ENCODE results near the gene EEF1A2. TPM values are rescaled to one million over a fixed set of nuclear protein-coding genes. Genes with fewer than 3 reads are reported as not detected.

Gene EEF1A2
- total RNA-seq, 1 experiment from 2014 or later: 75.2 TPM

GRCh38 chr20:63519668-63520503, 21.0 kb upstream of the EEF1A2 start:
- CTCF ChIA-PET: interaction anchor here (0.6 kb wide), 2 partner anchors 13 to 33 kb away, joined by 6 to 9 read pairs; no protein-coding TSS in a partner anchor
- peak overlapping the region; percentile 97 for H2AFZ ChIP-seq
- POLR2A ChIA-PET (ENCODE audit: unreplicated experiment): interaction anchor here (0.6 to 0.7 kb wide), 7 partner anchors 21 to 575 kb away, joined by 3 to 16 read pairs (median 6); no protein-coding TSS in a partner anchor

DNA sequence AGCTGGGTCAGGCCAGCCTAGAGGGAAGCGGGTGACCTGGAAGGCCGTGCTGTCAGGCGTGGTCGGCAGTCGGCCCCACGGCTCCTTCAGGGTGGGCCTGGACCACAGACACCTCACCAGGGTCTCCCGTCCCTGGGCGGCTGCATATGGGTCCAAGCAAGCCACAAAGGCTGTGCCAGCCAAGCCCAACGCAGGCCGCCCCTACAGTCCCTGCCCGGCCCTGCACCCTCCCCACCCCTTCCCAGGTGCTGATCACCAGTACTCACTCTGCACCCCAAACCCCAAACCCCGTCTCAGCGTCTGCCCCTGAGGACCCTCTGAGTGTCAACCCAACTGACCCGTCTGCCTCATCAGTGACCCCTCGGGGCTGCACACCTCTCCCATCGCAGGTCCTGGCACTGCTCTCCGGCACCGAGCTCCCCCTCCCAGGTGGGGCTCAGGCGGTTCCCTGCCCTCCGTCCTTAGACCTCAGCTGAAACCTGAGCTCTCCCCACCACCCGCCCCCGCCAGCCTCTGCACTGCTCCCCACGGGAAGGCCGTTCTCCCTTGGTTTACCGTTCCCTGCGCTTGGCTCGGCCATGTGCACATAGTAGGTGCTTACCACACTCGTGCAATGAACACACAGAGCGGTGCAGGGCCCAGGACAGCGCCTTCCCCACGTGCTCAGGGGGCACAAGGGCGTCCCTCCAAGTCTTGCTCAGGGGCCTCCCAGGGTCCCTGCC, 20.2 kb upstream of the EEF1A2 start:
- H3K36me3 ChIP-seq (ENCODE audit: low read depth): peaks cover 18% of the 10 kb centered on the region
- no peak overlapping the region for H2AFZ ChIP-seq
- no TSS peak for BruUV-seq (replicated peaks)
- H3K9me3 ChIP-seq (ENCODE audit: insufficient read depth, low read depth): peaks cover 11% of the 10 kb centered on the region
- ChIA-PET POLR2A (ENCODE audit: unreplicated experiment) (no interaction called here), CTCF (interaction anchor here (0.7 kb wide), 1 partner anchor 55 kb away, joined by 4 read pairs; no protein-coding TSS in a partner anchor)
- no peak overlapping the region for H3K4me3 ChIP-seq
- no peak for TF ChIP-seq EZH2 (IDR thresholded peaks at IDR 0.05; ENCODE audit: low read depth)
- TF ChIP-seq CTCF (conservative IDR thresholded peaks at IDR 0.05): no peak
- H3K79me2 ChIP-seq (ENCODE audit: low read depth): peaks cover 7% of the 10 kb centered on the region
- DNase-seq: no peak
- peak overlapping the region; percentile 100; the same call in 1 of the 2 replicates for H3K4me2 ChIP-seq
- H3K4me1 ChIP-seq (replicated peaks; ENCODE audit: insufficient read depth): peaks cover 7% of the 10 kb centered on the region; the same call in 1 of the 2 replicates
- intact Hi-C loops (cut with micrococcal nuclease; ENCODE audit: unreplicated experiment): no loop called here
- no peak overlapping the region for H3K27ac ChIP-seq
- H4K20me1 ChIP-seq (ENCODE audit: insufficient read depth): no peaks in the 10 kb centered on the region
- no peaks in the 10 kb centered on the region for H3K9me2 ChIP-seq (ENCODE audit: insufficient read depth)
- peaks cover 5% of the 10 kb centered on the region for H3K27me3 ChIP-seq (ENCODE audit: insufficient read depth, low read depth)
- peaks cover 20% of the 10 kb centered on the region; the same call in 1 of the 2 replicates for H3F3A ChIP-seq (ENCODE audit: insufficient read depth, low read depth)

More at GRCh38 chr20:63519668-63520503, 21.0 kb upstream of the EEF1A2 start:
- DNase-seq: peak; percentile 37 to 77
- H3F3A ChIP-seq (ENCODE audit: insufficient read depth, low read depth): peaks cover 28% of the 10 kb centered on the region; the same call in 1 of the 2 replicates
- H3K4me2 ChIP-seq: peak overlapping the region; percentile 100
- H3K79me2 ChIP-seq (ENCODE audit: low read depth): peaks cover 7% of the 10 kb centered on the region
- no peaks in the 10 kb centered on the region for H3K27me3 ChIP-seq (ENCODE audit: insufficient read depth, low read depth)
- peaks cover 18% of the 10 kb centered on the region for H3K36me3 ChIP-seq (ENCODE audit: low read depth)
- no peaks in the 10 kb centered on the region; the same call in 1 of the 2 replicates for H4K20me1 ChIP-seq (ENCODE audit: insufficient read depth)
- H3K9me3 ChIP-seq (ENCODE audit: insufficient read depth, low read depth): peaks cover 11% of the 10 kb centered on the region
- no peak for TF ChIP-seq EZH2 (IDR thresholded peaks at IDR 0.05; ENCODE audit: low read depth)
- no peak; the same call in 1 of the 2 replicates for TF ChIP-seq CTCF (conservative IDR thresholded peaks at IDR 0.05)
- BruUV-seq (replicated peaks): TSS peak; percentile 43
- intact Hi-C loops (cut with micrococcal nuclease; ENCODE audit: unreplicated experiment): loop anchor here (2.0 kb wide), 1 partner anchor 33 kb away; no protein-coding TSS in a partner anchor
- H3K27ac ChIP-seq: no peak overlapping the region
- H3K4me1 ChIP-seq (replicated peaks; ENCODE audit: insufficient read depth): peaks cover 7% of the 10 kb centered on the region; the same call in 1 of the 2 replicates
- H3K4me3 ChIP-seq: peak overlapping the region; percentile 99
- H3K9me2 ChIP-seq (ENCODE audit: insufficient read depth): no peaks in the 10 kb centered on the region

GRCh38 chr20:63518351-63518861, 19.5 kb upstream of the EEF1A2 start:
- no peaks in the 10 kb centered on the region for H4K20me1 ChIP-seq (ENCODE audit: insufficient read depth)
- no peak overlapping the region for H3K4me2 ChIP-seq
- ChIA-PET POLR2A (ENCODE audit: unreplicated experiment) (no interaction called here), CTCF (interaction anchor here (0.7 kb wide), 1 partner anchor 54 kb away, joined by 4 read pairs; no protein-coding TSS in a partner anchor)
- no peaks in the 10 kb centered on the region for H3K9me2 ChIP-seq (ENCODE audit: insufficient read depth)
- H2AFZ ChIP-seq: no peak overlapping the region
- H3F3A ChIP-seq (ENCODE audit: insufficient read depth, low read depth): peaks cover 13% of the 10 kb centered on the region; the same call in 1 of the 2 replicates
- H3K79me2 ChIP-seq (ENCODE audit: low read depth): peaks cover 7% of the 10 kb centered on the region
- intact Hi-C loops (cut with micrococcal nuclease; ENCODE audit: unreplicated experiment): no loop called here
- DNase-seq: no peak
- peaks cover 13% of the 10 kb centered on the region for H3K36me3 ChIP-seq (ENCODE audit: low read depth)
- peaks cover 12% of the 10 kb centered on the region for H3K27me3 ChIP-seq (ENCODE audit: insufficient read depth, low read depth)
- BruUV-seq (replicated peaks): TSS peak; percentile 14
- H3K4me1 ChIP-seq (replicated peaks; ENCODE audit: insufficient read depth): peaks cover 7% of the 10 kb centered on the region; the same call in 1 of the 2 replicates
- H3K27ac ChIP-seq: no peak overlapping the region
- peaks cover 5% of the 10 kb centered on the region; the same call in 1 of the 2 replicates for H3K9me3 ChIP-seq (ENCODE audit: insufficient read depth, low read depth)
- TF ChIP-seq CTCF (conservative IDR thresholded peaks at IDR 0.05) (no peak), EZH2 (IDR thresholded peaks at IDR 0.05; ENCODE audit: low read depth) (no peak)
- no peak overlapping the region for H3K4me3 ChIP-seq

Measured in PC-9 (cell line).